Left lobe of liver (tissue), 2 donors: ENCODE data around the gene EMC8. TPM values are rescaled to one million over a fixed set of nuclear protein-coding genes. Genes with fewer than 3 reads are reported as not detected.
A peak's percentile ranks its signal among the peaks of the same experiment; 100 is the strongest.
"Not testable (repeated sequence)": the region's sequence is repeated elsewhere in the genome, so short reads cannot be mapped to it uniquely, and the experiment has no call there.

Source experiments
- ATAC-seq: fragments of 200-7000 bp; cut with Tn5 transposase; one replicate; pipeline ENCODE4 v1.9.1; 2020; ENCODE audit warnings: mild to moderate bottlenecking, moderate library complexity
- DNase-seq: peaks from one replicate; pipeline ENCODE4 v3.0.0-alpha.2; 2020; ENCODE audit warnings: low spot score
- total RNA-seq: library from RNA; stranded (reverse); gene quantifications from one replicate; pipeline ENCODE4 v1.2.1, GENCODE V29; 2021
- donor health status: DM: no; HTN: no; CAD: no; lungs with moderate emphysema.
- donor health status: DM: no; HTN: yes; CAD: no.

EMC8 gene
- total RNA-seq, result 13.3 TPM

GRCh38 chr16:85799497-85800320 lies at the start of gene EMC8, which contains the start of gene COX4I1:
Gene EMC8 (minus strand): TSS chr16:85799544. CDS start chr16:85799295, 249 bp downstream.
Gene COX4I1 (plus strand): TSS chr16:85799695. CDS start chr16:85801206, 1,511 bp downstream.
- ATAC-seq (peak; percentile 98), DNase-seq (peak; percentile 97)

- ATAC-seq, result no peak
- DNase-seq, result no peak
Measured at GRCh38 chr16:85848986-85849385, 49.6 kb upstream of the EMC8 start.

- DNase-seq (peak; percentile 89), ATAC-seq (peak; percentile 71)
Measured at GRCh38 chr16:85847681-85848601, 48.6 kb upstream of the EMC8 start.

GRCh38 chr16:85847036-85847435 lies 47.7 kb upstream of the EMC8 start:
- ATAC-seq, result peak; percentile 11
- no peak for DNase-seq

GRCh38 chr16:85846461-85846860 lies 47.1 kb upstream of the EMC8 start:
- DNase-seq (no peak), ATAC-seq (no peak)

- DNase-seq (no peak), ATAC-seq (no peak)
Measured at GRCh38 chr16:85845266-85845665, 45.9 kb upstream of the EMC8 start.

- no peak for DNase-seq
- no peak for ATAC-seq
Measured at GRCh38 chr16:85844786-85845185, 45.4 kb upstream of the EMC8 start.

- DNase-seq (no peak), ATAC-seq (no peak)
Measured at GRCh38 chr16:85844169-85844481, 44.8 kb upstream of the EMC8 start.

GRCh38 chr16:85843471-85844168 lies 44.3 kb upstream of the EMC8 start:
- no peak for DNase-seq
- no peak for ATAC-seq

GRCh38 chr16:85842848-85843247 lies 43.5 kb upstream of the EMC8 start:
- no peak for ATAC-seq
- no peak for DNase-seq

GRCh38 chr16:85842435-85842834 lies 43.1 kb upstream of the EMC8 start:
- DNase-seq, result no peak
- no peak for ATAC-seq

GRCh38 chr16:85840801-85841200 lies 41.5 kb upstream of the EMC8 start:
- ATAC-seq (no peak), DNase-seq (no peak)

GRCh38 chr16:85840395-85840794 lies 41.1 kb upstream of the EMC8 start:
- DNase-seq (no peak), ATAC-seq (no peak)

- ATAC-seq (peak; percentile 10), DNase-seq (no peak)
Measured at GRCh38 chr16:85839681-85840240, 40.4 kb upstream of the EMC8 start.

GRCh38 chr16:85838876-85839585 lies 39.7 kb upstream of the EMC8 start:
- no peak for ATAC-seq
- no peak for DNase-seq

- peak; percentile 21 for ATAC-seq
- DNase-seq, result no peak
Measured at GRCh38 chr16:85838381-85838780, 39.0 kb upstream of the EMC8 start.

- DNase-seq, ATAC-seq: not testable (repeated sequence)
Measured at GRCh38 chr16:85837654-85838053, 38.3 kb upstream of the EMC8 start.

GRCh38 chr16:85836706-85837582 lies 37.6 kb upstream of the EMC8 start:
- DNase-seq, result no peak
- ATAC-seq, result no peak
